Central memory CD8-positive, alpha-beta T cell (primary cell): ENCODE data around the gene RACGAP1.
A peak's percentile ranks its signal among the peaks of the same experiment; 100 is the strongest.

Experiments used
- ATAC-seq: fragments of 150-1000 bp; cut with Tn5 transposase; replicated peaks from 2 replicates; pipeline ENCODE4 v1.10.0; 2022; ENCODE audit warnings: mild to moderate bottlenecking, moderate FRiP score, moderate number of reproducible peaks; ENCODE audit not compliant: poor library complexity, severe bottlenecking; ENCODE audit errors: extremely low read depth
- DNase-seq, 2 donors: peaks; one replicate each; pipeline ENCODE4 v3.0.0; 2021; ENCODE audit warnings: low spot score in 2 of 2
- H3K27ac Mint-ChIP-seq: one replicate; pipeline ENCODE4 v1.8.0; 2022; ENCODE audit warnings: low read depth, mild to moderate bottlenecking, moderate library complexity, mixed read lengths
- H3K27me3 Mint-ChIP-seq: one replicate; pipeline ENCODE4 v1.8.0; 2022; ENCODE audit warnings: mixed read lengths
- H3K36me3 Mint-ChIP-seq: one replicate; pipeline ENCODE4 v1.8.0; 2022; ENCODE audit warnings: mild to moderate bottlenecking, moderate library complexity, mixed read lengths; ENCODE audit not compliant: insufficient read depth
- H3K4me1 Mint-ChIP-seq: one replicate; pipeline ENCODE4 v1.8.0; 2022; ENCODE audit warnings: mixed read lengths
- H3K4me3 Mint-ChIP-seq: one replicate; pipeline ENCODE4 v1.8.0; 2022; ENCODE audit warnings: mild to moderate bottlenecking, moderate library complexity, mixed read lengths
- H3K9me3 Mint-ChIP-seq: one replicate; pipeline ENCODE4 v1.8.0; 2022; ENCODE audit warnings: mixed read lengths

The RACGAP1 gene

GRCh38 chr12:49965836-49966235, 59.5 kb downstream of the RACGAP1 start:
- ATAC-seq (no peak), DNase-seq (no peak)
- no peak overlapping the region for H3K27ac Mint-ChIP-seq
- peaks cover 6% of the 10 kb centered on the region for H3K4me1 Mint-ChIP-seq
- peaks cover 51% of the 10 kb centered on the region for H3K27me3 Mint-ChIP-seq
- H3K9me3 Mint-ChIP-seq, result no peaks in the 10 kb centered on the region
- no peak overlapping the region for H3K4me3 Mint-ChIP-seq
- H3K36me3 Mint-ChIP-seq, result peaks cover 2% of the 10 kb centered on the region

- Mint-ChIP-seq H3K36me3 (peaks cover 2% of the 10 kb centered on the region), H3K9me3 (no peaks in the 10 kb centered on the region), H3K4me1 (peaks cover 6% of the 10 kb centered on the region), H3K4me3 (no peak overlapping the region), H3K27me3 (peaks cover 59% of the 10 kb centered on the region), H3K27ac (no peak overlapping the region)
- no peak for ATAC-seq
- DNase-seq, result no peak
Observed at GRCh38 chr12:49964849-49965624, 60.3 kb downstream of the RACGAP1 start.

DNA sequence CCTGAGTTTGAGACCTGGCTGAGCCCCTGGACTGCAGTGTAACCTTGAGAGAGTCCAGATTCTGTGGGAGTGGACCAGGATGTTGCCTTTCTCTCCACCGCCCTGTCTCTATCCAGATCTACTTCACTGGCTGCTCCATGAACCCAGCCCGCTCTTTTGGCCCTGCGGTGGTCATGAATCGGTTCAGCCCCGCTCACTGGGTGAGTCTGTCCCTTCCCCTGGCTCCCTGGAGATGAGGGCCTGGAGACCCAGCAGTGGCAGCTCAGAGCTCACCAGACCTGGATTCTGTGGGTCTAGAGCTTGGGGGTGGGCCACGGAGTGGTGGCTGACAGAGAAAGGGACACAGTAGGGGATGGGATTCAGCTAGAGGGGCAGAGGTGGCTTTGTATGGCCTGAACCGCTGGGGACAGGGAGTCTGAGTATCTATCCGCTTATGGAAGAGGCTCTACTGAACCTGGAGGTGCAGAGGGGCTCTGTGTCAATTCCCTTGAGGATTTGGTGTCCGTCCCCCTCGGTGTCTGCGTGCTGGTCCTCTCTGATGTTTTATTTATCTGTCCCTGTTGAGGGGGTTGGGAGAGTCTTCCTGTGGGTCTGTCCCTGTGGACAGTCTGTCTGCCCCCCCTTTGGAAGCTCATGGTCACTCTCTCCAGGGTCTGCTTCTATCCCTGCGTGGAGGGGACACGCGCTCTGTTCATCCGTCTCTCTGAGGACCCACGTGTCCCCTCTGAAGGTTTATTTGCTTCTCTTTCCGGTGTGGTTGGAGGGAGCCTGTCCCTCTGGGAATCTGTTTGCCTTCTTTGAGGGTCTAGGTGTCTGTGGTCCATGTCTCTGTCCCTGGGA, 61.1 kb downstream of the RACGAP1 start:
- Mint-ChIP-seq H3K27me3 (peaks cover 67% of the 10 kb centered on the region), H3K9me3 (no peaks in the 10 kb centered on the region), H3K4me1 (peaks cover 6% of the 10 kb centered on the region), H3K4me3 (no peak overlapping the region), H3K27ac (no peak overlapping the region), H3K36me3 (peaks cover 2% of the 10 kb centered on the region)
- DNase-seq (no peak), ATAC-seq (no peak)

DNA sequence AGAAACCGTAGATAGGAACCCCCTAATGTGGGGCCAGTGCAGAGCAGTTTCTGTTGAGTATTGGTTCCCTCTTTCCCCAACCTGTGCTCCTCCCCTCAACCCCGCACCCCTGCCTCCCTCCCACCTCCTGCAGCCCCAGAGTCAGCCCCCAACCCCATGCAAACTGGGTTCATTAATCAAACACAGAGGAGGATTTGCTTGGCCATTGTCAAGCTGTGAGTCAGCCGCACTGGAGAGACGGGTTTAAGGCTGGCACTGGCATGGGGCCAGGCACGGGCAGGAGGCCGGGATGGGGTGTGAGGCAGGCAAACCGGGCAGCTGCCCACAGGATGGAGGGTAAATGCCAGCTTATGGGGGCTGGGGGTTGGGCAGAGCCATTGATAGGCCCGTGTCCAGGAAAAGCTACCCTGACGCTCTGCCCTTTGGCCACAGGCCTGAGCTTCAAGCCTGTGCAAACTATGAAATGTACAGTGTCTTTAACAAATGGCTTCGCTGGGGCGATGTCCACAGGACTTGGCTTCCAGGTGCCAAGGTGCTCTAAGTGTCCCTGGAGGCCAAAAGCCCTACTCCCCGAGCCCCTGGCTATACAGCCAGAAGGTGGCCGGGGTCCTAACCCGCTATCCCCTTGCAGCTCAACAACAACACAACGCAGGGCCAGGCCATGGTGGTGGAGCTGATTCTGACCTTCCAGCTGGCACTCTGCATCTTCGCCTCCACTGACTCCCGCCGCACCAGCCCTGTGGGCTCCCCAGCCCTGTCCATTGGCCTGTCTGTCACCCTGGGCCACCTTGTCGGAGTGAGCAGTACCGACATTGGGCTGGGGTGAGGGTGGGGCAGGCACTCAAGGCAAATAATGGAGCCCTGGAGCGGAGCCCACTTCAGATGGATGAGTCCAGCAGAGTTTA, 62.2 kb downstream of the RACGAP1 start:
- ATAC-seq, result no peak
- Mint-ChIP-seq H3K27ac (no peak overlapping the region), H3K36me3 (peaks cover 2% of the 10 kb centered on the region), H3K4me3 (no peak overlapping the region), H3K27me3 (peaks cover 78% of the 10 kb centered on the region), H3K9me3 (no peaks in the 10 kb centered on the region), H3K4me1 (peaks cover 6% of the 10 kb centered on the region)
- DNase-seq, result no peak

- DNase-seq (no peak), ATAC-seq (no peak)
- H3K36me3 Mint-ChIP-seq, result peaks cover 2% of the 10 kb centered on the region
- peaks cover 5% of the 10 kb centered on the region for H3K4me1 Mint-ChIP-seq
- H3K27me3 Mint-ChIP-seq, result peaks cover 87% of the 10 kb centered on the region
- no peaks in the 10 kb centered on the region for H3K9me3 Mint-ChIP-seq
- H3K27ac Mint-ChIP-seq, result no peak overlapping the region
- H3K4me3 Mint-ChIP-seq, result no peak overlapping the region
Observed at GRCh38 chr12:49961993-49962764, 63.1 kb downstream of the RACGAP1 start.

DNA sequence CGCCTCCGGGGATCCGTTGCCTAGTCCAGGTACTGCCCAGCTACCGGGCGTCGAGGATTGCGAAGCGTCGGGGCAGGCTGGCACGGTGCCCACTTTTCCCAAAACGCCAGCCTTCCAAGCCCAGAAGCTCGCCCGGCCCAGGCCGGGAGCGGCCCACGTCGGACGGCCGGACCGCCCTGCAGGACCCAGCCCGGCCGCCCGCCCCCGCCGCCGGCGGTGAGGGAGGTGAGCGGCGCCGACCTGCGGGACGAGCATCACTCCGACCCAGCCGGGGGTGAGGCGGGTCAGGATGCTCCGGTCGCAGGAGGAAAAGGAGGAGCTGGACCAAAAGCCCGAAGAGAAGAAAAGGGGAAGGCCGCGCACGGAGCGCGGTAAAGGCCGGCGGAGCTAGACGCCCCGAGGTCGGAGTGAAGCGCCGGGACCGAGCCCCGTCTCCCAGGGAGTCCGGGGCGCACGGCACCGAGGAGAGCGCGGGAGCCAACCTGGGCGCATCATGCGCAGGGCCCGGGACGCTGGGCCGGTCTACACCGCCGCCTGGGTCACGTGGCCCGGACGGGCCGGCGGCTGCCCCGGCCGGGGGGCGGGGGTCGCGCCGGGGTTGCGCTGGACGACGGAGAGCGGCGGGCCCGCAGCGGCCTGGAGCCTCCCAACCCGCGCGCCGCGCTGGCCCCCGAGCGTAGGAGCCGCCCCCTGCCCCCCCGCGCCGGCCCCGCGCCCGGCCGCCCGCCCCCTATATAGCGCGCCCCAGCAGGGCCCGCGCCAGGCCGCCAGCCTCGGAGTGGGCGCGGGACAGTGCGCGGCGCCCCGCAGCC, 64.0 kb downstream of the RACGAP1 start, which contains the start of gene AQP5:
Gene AQP5, plus strand, starts transcription at position 762 of the 812 bp plus-strand sequence. CDS start 146 bp downstream, outside the sequence.
- peaks cover 2% of the 10 kb centered on the region for H3K36me3 Mint-ChIP-seq
- no peak within 1 kb of the TSS for H3K27ac Mint-ChIP-seq
- peak within 1 kb of the TSS; percentile 38 for H3K4me3 Mint-ChIP-seq
- ATAC-seq (no peak), DNase-seq (no peak)
- H3K4me1 Mint-ChIP-seq, result no peaks in the 10 kb centered on the region
- no peaks in the 10 kb centered on the region for H3K9me3 Mint-ChIP-seq
- peaks cover 89% of the 10 kb centered on the region for H3K27me3 Mint-ChIP-seq

DNA sequence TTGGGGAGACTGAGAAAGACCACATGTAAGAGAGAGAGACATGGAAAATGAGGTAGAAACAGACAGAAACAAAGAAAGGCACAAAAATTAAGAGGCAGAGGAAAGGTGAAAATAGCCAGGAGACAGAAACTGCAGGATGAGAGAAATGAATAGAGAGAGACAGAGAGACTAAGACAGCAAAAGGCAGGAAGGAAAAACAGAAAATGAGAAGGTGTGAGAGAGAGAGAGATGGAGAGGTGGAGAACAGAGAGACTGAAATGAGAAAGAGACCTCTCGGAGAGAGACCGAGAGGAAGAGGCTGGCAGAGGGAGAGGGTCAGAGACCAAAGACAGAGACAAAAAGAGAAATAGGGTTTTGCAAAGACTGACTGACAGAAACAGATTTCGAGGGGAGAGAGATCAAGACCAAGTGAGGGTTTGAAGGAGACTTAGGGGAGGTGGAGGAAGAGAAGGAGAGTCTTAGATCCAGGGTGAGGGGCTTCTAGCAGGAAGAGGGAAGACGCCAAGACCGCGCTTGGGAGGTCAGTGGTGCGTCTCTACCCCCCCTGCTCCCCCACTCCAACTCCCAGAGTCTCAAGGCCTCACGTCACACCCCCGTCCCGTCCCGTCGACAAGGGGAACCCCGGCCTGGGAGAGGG, 64.7 kb downstream of the RACGAP1 start:
- peaks cover 88% of the 10 kb centered on the region for H3K27me3 Mint-ChIP-seq
- no peaks in the 10 kb centered on the region for H3K9me3 Mint-ChIP-seq
- no peaks in the 10 kb centered on the region for H3K36me3 Mint-ChIP-seq
- peak overlapping the region; percentile 38 for H3K4me3 Mint-ChIP-seq
- no peaks in the 10 kb centered on the region for H3K4me1 Mint-ChIP-seq
- no peak overlapping the region for H3K27ac Mint-ChIP-seq
- ATAC-seq (no peak), DNase-seq (no peak)

DNA sequence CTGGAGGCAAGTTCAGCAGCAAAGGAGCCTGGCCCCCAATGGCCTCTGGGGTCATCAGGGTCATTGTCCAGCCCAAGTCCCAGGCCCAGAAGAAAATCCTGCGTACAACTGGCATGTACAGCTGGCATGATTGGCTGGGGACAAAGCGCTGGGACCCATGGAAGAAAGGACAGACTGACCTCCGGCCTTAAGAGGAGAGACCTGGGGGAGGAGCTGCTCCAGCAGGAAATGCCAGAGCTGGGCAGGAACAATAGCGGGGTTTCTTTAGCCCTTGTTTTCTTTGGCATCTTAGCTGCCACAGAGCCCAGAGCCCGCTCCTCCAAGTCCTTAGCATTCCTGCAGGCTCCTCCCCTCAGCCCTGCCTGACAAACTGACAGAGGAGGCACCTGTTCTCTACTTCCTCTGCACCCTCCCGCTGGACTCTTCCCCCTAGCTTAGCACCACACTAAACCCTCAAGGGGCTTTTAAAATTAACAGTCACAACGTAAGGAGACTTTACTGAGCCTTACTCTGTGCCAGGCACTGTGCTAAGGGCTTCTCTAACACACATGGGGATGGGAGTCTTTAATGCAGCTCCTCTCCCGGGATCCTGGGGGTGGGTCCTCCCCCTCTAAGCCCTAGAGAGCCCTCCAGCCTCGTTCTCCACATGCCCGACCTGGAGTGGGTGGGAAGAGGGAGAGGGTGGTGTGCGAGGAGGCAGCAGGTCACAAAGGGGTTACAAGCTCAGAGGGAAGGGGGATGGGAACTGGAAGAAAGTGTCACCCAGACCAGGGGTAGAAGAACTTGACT, 65.4 kb downstream of the RACGAP1 start:
- peaks cover 86% of the 10 kb centered on the region for H3K27me3 Mint-ChIP-seq
- ATAC-seq, result no peak
- H3K27ac Mint-ChIP-seq, result no peak overlapping the region
- no peaks in the 10 kb centered on the region for H3K9me3 Mint-ChIP-seq
- H3K36me3 Mint-ChIP-seq, result peaks cover 1% of the 10 kb centered on the region
- DNase-seq, result no peak
- peak overlapping the region; percentile 38 for H3K4me3 Mint-ChIP-seq
- no peaks in the 10 kb centered on the region for H3K4me1 Mint-ChIP-seq

- Mint-ChIP-seq H3K36me3 (peaks cover 1% of the 10 kb centered on the region), H3K27me3 (peaks cover 77% of the 10 kb centered on the region), H3K27ac (no peak overlapping the region), H3K4me3 (no peak overlapping the region), H3K4me1 (no peaks in the 10 kb centered on the region), H3K9me3 (no peaks in the 10 kb centered on the region)
- ATAC-seq, result no peak
- no peak for DNase-seq
Observed at GRCh38 chr12:49957570-49957967, 67.7 kb downstream of the RACGAP1 start.

GRCh38 chr12:49956663-49957569, 68.4 kb downstream of the RACGAP1 start:
- H3K4me3 Mint-ChIP-seq, result no peak overlapping the region
- no peak for ATAC-seq
- no peaks in the 10 kb centered on the region for H3K4me1 Mint-ChIP-seq
- H3K9me3 Mint-ChIP-seq, result no peaks in the 10 kb centered on the region
- H3K27me3 Mint-ChIP-seq, result peaks cover 72% of the 10 kb centered on the region
- H3K27ac Mint-ChIP-seq, result no peak overlapping the region
- no peak for DNase-seq
- peaks cover 1% of the 10 kb centered on the region for H3K36me3 Mint-ChIP-seq
